ENCODE data around the gene CARHSP1. TPM values are rescaled to one million over a fixed set of nuclear protein-coding genes. Genes with fewer than 3 reads are reported as not detected.
"Not testable (repeated sequence)": the region's sequence is repeated elsewhere in the genome, so short reads cannot be mapped to it uniquely, and the experiment has no call there.

The CARHSP1 gene
- total RNA-seq, 1 donor from 2014 or later: 79.4 TPM

DNA sequence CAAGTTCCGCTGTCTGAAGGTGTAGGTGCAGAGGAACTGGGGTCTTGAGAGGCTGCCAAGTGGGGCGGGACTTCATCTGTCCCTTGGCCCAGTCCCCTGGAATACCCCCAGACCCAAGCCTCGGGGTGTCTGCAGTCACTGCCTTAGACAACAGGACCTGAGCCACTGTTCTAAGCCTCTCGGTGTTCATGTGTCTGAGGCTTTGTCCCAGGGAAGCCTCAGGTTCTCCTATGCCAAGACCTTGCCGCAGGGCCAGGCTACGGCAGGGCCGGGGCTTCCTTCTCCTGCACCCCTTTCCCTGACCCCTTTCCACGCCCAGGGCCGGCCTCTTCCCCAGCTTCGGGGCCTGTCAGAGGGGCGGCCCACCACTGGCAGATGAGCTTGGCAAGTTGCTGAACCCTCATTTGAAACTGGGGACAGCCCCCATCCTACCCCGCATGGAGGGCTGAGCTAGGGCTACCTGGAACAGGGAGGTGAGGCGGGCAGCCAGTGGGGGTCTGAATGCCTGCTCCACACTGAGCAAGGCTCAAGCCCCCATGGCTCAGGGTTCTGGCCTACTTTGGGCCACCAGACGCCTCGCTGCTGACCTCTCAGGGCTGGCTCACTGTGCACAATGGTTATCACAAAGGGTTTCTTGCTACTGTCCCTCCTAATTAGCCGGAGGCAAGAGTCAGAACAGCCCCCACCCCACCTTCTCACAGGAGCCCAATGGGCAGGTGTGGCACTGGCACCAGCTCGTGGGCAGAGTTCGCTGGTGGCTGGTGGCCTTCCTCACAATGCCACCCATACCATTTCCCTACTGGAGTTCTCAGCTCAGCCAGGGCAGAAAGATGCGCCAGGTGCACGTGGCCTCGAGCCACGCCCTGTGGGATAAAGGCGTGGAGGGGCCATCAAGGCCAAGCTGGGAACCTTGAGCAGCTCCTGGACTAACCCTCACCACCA lies 20.4 kb upstream of the CARHSP1 start:
- H3K9me3 Mint-ChIP-seq: no peaks in the 10 kb centered on the region
- no peak for DNase-seq (ENCODE audit: low spot score)
- peaks cover 2% of the 10 kb centered on the region for H3K27me3 Mint-ChIP-seq (ENCODE audit: insufficient read depth)
- H3K27ac Mint-ChIP-seq: no peak overlapping the region
- intact Hi-C loops (cut with micrococcal nuclease): no loop called here
- peaks cover 36% of the 10 kb centered on the region for H3K36me3 Mint-ChIP-seq (ENCODE audit: low read depth)
- H3K4me3 Mint-ChIP-seq: no peak overlapping the region
- peaks cover 9% of the 10 kb centered on the region for H3K4me1 Mint-ChIP-seq (ENCODE audit: low read depth)

DNA sequence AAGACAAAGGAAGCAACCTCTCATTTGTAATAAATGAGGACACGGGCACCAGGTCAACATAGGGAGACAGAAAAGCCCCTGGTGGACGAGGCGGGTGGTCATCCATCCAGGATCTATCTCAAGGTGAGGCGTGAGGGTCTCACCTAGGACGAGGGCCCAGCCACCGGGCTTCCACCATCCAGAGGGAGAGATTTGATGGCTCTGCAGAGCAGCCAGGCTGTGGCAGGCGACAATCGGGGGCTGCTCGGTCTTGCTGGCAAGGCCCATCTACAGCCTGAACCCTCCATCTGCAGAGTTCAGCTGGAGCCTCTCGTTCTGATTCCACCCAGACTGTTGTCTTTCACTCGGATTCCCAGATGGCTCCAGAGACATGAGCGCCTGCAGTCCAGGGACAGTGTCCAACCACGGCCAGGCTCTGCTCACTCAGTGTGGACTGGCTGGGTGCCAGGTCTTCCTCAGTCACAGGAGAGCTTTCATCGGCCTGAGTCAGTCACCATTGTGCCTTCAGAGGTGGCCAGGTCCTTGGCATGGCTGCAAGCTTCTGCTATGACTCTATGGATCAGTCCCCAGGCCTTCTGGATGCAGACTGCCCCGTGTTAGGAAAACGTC lies 19.2 kb upstream of the CARHSP1 start:
- Mint-ChIP-seq H3K9me3 (no peaks in the 10 kb centered on the region), H3K4me1 (ENCODE audit: low read depth) (peaks cover 9% of the 10 kb centered on the region), H3K27me3 (ENCODE audit: insufficient read depth) (peaks cover 2% of the 10 kb centered on the region), H3K4me3 (no peak overlapping the region), H3K27ac (no peak overlapping the region), H3K36me3 (ENCODE audit: low read depth) (peaks cover 26% of the 10 kb centered on the region)
- intact Hi-C loops (cut with micrococcal nuclease): no loop called here
- no peak for DNase-seq (ENCODE audit: low spot score)

DNA sequence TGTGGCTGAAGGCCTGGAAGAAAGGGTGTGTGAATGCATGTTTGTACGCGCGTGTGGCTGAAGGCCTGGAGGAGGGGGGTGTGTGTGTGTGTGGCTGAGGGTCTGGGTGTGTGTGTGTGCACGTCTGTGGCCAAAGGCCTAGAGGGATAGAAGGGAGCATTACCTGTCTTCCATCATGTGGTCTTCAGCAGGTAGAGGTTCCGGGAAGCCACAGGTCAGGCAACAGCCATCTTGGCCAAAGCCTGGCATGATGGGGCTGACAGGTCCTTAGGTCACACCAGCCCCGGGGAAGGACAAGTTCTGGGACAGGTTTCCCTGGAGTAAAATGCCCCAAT lies 18.6 kb upstream of the CARHSP1 start:
- H3K4me1 Mint-ChIP-seq (ENCODE audit: low read depth): peaks cover 9% of the 10 kb centered on the region
- no peak for DNase-seq (ENCODE audit: low spot score)
- H3K27ac Mint-ChIP-seq: no peak overlapping the region
- peaks cover 2% of the 10 kb centered on the region for H3K27me3 Mint-ChIP-seq (ENCODE audit: insufficient read depth)
- intact Hi-C loops (cut with micrococcal nuclease): no loop called here
- H3K9me3 Mint-ChIP-seq: no peaks in the 10 kb centered on the region
- H3K36me3 Mint-ChIP-seq (ENCODE audit: low read depth): peaks cover 23% of the 10 kb centered on the region
- H3K4me3 Mint-ChIP-seq: no peak overlapping the region

DNA sequence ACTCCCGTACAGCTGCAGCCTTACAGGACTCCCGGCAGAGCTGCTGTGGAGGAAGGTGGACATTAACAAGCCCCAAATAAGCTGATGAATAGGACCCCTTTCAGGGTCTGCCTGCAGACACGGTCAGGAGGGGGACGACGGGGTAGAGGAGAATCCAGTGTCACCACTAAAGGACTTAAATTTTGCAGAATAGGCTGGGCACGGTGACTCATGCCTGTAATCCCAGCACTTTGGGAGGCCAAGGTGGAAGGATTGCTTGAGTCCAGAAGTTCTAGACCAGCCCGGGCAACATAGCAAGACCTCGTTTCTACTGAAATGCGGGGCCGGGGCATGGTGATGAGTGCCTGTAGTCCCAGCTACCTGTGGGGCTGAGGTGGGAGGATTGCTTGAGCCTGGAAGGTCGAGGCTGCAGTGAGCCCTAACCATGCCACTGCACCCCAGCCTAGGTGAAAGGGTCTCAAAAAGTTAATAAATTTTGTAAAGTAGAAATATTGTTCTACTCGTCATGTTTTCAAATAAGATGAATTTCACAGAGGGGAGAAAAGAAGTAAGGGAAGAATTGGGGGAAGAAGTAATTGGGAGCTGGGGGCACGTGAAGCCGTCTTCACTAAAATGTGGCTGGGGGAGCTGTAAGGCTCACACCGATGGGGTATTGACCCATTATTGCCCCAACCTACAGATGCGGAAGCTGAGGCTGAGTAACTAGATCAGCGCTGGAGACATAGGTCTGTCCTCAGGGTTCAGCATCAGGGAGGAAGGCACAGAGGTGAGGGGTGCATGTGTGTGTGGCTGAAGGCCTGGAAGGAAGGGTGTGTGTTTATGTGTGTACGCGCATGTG lies 18.0 kb upstream of the CARHSP1 start:
- Mint-ChIP-seq H3K27ac (no peak overlapping the region), H3K4me1 (ENCODE audit: low read depth) (peaks cover 5% of the 10 kb centered on the region), H3K27me3 (ENCODE audit: insufficient read depth) (peaks cover 2% of the 10 kb centered on the region), H3K4me3 (no peak overlapping the region), H3K9me3 (no peaks in the 10 kb centered on the region), H3K36me3 (ENCODE audit: low read depth) (peaks cover 18% of the 10 kb centered on the region)
- DNase-seq (ENCODE audit: low spot score): no peak
- intact Hi-C loops (cut with micrococcal nuclease): no loop called here

DNA sequence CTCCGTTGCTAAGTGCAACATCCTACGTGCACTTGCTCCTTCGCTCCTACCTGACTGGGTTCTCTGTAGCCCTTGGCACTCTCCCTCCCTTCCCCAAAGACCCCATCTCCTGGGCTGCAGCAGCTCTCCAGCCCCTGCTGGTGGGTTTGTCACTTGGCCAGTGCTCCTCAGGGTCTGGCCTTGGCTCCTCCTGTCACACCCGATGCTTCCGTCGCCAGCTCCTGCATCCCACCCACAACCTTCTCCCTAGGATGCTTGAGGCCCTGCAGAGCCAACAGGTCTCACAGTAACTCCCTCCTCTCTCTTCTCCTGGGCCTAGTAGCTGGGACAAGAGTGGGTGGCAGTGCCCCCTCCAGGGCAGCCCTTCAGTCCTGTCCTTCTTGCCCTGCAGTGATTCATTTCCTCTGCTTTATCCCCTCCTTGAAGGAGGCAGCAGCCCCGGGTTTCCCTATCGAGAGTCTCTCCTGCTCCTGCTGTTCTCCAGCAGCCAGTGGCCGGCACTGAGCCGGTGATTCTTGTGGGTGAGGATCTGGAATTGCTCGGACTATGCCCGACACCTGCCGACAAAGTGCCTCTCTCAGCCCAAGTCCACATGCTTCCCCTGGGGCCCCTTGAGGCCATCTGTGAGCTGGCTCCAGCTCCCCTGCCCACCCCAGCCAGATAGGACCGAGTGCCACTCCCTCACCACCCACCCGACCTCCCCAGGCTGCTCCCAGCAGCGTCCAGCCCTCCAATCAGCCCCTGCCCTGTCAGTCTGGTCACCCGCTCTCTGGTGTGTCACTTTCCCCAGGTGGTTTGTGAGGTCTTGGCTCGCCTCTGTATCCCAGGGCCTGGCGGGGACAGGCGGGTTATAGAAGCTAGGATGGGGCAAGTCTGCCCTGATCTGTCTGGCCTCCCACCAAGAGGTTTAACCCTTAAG lies 17.1 kb upstream of the CARHSP1 start:
- intact Hi-C loops (cut with micrococcal nuclease): no loop called here
- no peak for DNase-seq (ENCODE audit: low spot score)
- Mint-ChIP-seq H3K27me3 (ENCODE audit: insufficient read depth) (peaks cover 2% of the 10 kb centered on the region), H3K9me3 (no peaks in the 10 kb centered on the region), H3K27ac (no peak overlapping the region), H3K4me3 (no peak overlapping the region), H3K4me1 (ENCODE audit: low read depth) (no peaks in the 10 kb centered on the region), H3K36me3 (ENCODE audit: low read depth) (peaks cover 9% of the 10 kb centered on the region)

DNA sequence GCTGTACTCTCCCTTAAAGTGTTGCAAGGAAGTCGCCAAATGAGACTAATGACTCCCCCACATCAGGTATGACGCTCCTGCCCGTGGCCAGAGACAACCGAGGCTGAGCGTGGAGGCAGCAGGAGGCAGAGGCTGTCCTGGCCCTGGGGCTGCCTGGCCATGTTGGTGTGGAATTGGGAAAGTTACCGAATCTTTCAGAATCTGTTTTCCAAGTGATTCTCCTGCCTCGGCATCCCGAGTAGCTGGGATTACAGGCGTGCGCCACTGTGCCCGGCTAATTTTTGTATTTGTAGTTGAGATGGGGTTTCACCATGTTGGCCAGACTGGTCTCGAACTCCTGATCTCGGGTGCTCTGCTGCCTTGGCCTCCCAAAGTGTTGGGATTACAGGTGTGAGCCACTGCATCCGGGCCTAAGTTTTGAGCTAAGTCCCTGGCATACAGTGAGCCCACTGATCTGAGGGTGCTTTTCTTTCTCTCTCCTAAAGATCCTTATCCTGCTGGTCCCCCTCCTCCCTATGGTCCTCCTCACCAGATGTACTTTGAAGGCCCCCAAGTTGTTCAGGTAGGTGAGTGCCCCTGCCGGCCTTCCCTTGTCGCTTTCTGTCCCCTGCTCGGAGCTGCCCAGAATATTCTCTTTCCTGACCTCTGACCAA lies 14.0 kb upstream of the CARHSP1 start:
- no peaks in the 10 kb centered on the region for H3K36me3 Mint-ChIP-seq (ENCODE audit: low read depth)
- no peak overlapping the region for H3K4me3 Mint-ChIP-seq
- peaks cover 2% of the 10 kb centered on the region for H3K27me3 Mint-ChIP-seq (ENCODE audit: insufficient read depth)
- H3K27ac Mint-ChIP-seq: no peak overlapping the region
- no peaks in the 10 kb centered on the region for H3K9me3 Mint-ChIP-seq
- no peak for DNase-seq (ENCODE audit: low spot score)
- intact Hi-C loops (cut with micrococcal nuclease): no loop called here
- H3K4me1 Mint-ChIP-seq (ENCODE audit: low read depth): no peaks in the 10 kb centered on the region

DNA sequence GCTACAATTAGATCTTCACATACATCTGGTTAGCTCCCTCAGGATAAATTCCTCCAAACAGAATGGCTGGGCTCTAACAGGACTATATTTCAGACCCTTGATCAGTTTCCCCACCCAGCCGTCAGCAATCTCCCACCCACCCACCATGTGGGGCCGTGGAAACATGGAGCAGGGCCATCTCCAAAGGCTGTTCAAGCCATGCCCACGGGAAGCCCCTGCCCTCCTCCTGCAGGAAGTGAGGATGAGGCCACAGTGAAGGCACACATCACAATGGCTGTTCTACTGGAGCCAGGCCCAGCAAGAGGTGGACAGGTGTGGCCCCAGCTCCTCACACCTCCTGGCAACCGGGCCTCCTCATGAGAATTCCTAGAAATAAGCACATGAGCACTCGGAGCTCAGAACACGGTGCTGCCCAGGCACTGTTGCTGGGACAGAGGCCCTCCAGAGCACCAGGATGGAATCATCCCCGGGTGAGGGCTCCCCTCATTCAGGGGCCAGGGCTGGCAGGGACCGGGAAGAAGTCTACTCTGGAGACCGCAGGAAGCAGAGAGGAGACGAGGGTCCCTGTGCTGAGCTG lies 13.3 kb upstream of the CARHSP1 start, which contains the start of gene LITAFD:
Gene LITAFD, plus strand, starts transcription at position 311 of the 577 bp plus-strand sequence. CDS start 2,005 bp downstream, outside the sequence.
- no peak within 1 kb of the TSS for H3K4me3 Mint-ChIP-seq
- H3K27me3 Mint-ChIP-seq (ENCODE audit: insufficient read depth): peaks cover 2% of the 10 kb centered on the region
- intact Hi-C loops (cut with micrococcal nuclease): no loop called here
- H3K4me1 Mint-ChIP-seq (ENCODE audit: low read depth): no peaks in the 10 kb centered on the region
- H3K27ac Mint-ChIP-seq: no peak within 1 kb of the TSS
- no peaks in the 10 kb centered on the region for H3K9me3 Mint-ChIP-seq
- H3K36me3 Mint-ChIP-seq (ENCODE audit: low read depth): no peaks in the 10 kb centered on the region
- DNase-seq (ENCODE audit: low spot score): no peak

DNA sequence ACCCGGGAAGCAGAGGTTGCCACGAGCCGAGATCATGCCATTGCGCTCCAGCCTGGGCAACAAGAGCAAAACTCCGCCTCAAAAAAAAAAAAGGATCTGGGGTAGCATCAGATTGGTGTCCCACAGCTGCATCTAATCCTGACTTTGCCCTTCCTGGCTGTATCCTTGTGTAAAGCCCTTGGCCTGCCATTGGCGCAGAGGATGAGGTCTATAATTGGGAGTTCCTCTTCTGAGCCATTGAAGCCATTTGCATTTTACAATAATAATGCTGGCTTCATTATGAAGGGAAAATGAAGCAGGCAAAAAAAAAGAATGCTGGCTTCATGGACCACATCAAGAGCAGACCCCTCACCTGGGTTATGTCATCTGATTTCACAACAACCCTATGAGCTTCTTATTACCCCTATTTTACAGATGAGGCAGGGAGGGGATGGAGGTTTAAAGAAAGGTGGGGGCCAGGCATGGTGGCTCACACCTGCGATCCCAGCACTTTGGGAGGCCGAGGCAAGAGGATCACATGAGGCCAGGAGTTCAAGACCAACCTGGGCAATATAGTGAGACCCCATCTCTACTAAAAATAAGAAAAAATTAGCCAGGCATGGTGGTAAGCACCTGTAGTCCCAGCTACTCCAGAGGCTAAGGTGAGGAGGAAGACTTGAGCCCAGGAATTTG lies 12.2 kb upstream of the CARHSP1 start:
- DNase-seq (ENCODE audit: low spot score): no peak
- intact Hi-C loops (cut with micrococcal nuclease): loop anchor here (1.0 kb wide), 4 partner anchors 12 to 314 kb away; partner anchors contain the start of gene CARHSP1
- Mint-ChIP-seq H3K9me3 (no peaks in the 10 kb centered on the region), H3K27ac (no peak overlapping the region), H3K36me3 (ENCODE audit: low read depth) (no peaks in the 10 kb centered on the region), H3K27me3 (ENCODE audit: insufficient read depth) (peaks cover 2% of the 10 kb centered on the region), H3K4me3 (no peak overlapping the region), H3K4me1 (ENCODE audit: low read depth) (no peaks in the 10 kb centered on the region)

DNA sequence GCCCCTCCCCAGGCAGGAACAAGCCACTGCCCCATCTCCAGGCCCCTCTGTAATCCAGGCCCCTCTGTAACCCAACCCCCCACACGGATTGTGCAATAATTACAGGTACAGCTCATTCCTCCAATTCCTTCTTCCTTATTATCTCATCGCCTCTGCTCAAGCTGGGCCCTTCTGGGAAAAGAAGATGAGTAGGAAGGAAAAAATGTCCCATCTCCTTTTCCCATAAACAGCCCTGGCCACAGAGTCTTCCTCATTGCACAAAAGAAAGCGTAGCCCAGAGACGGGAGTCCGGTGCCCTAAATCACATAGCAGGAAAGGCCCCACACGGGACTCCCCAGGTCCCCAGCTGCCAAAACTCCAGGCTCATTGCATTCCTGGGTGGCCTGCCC lies 9.7 kb upstream of the CARHSP1 start:
- no peak overlapping the region for H3K27ac Mint-ChIP-seq
- H3K4me3 Mint-ChIP-seq: no peak overlapping the region
- no peaks in the 10 kb centered on the region for H3K9me3 Mint-ChIP-seq
- H3K36me3 Mint-ChIP-seq (ENCODE audit: low read depth): no peaks in the 10 kb centered on the region
- intact Hi-C loops (cut with micrococcal nuclease): no loop called here
- no peak for DNase-seq (ENCODE audit: low spot score)
- H3K4me1 Mint-ChIP-seq (ENCODE audit: low read depth): no peaks in the 10 kb centered on the region
- no peaks in the 10 kb centered on the region for H3K27me3 Mint-ChIP-seq (ENCODE audit: insufficient read depth)

DNA sequence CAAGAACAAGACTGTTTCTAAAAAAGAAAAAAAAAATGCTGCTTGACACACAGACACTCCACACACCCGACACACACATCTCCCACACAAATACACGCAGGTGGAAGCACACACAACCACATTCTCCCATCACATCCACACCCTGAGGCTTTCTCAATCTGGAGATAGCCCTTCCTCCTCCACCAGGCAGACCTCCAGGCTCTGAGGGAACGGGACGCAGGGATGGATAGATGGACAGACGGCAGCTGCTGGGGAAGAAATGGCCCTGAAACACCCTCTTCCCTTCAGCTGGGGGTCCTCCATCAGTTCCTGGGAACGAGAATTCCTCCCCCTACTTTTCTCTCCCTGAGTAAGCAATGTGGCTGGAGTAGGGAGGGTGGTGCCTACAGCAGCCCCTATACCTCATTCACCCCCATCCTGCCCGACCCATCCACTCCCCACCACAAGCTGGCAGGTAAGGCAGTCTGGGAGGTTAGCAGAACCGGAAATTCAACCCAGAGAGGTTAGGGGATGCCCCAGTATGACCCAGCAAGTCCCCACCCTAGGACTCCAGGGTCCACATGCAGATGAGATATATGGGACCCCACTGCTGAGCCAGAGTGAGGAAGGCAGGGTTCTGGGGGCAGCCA lies 9.2 kb upstream of the CARHSP1 start:
- Mint-ChIP-seq H3K9me3 (no peaks in the 10 kb centered on the region), H3K27me3 (ENCODE audit: insufficient read depth) (no peaks in the 10 kb centered on the region), H3K27ac (no peak overlapping the region), H3K4me3 (no peak overlapping the region), H3K36me3 (ENCODE audit: low read depth) (no peaks in the 10 kb centered on the region), H3K4me1 (ENCODE audit: low read depth) (no peaks in the 10 kb centered on the region)
- no peak for DNase-seq (ENCODE audit: low spot score)
- intact Hi-C loops (cut with micrococcal nuclease): no loop called here

DNA sequence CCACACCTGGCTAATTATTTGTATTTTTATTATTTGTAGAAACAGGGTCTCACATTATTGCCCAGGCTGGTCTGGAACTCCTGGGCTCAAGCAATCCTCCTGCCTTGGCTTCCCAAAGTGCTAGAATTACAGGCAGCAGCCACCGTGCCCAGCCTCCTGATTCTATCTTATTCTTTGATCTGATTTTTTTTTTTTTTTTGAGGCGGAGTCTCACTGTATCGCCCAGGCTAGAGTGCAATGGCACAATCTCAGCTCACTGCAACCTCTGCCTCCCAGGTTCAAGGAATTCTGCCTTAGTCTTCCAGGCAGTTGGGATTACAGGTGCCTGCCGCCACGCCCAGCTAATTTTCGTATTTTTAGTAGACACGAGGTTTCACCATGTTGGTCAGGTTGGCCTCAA lies 6.5 kb upstream of the CARHSP1 start:
- H3K4me3 Mint-ChIP-seq; H3K4me1 Mint-ChIP-seq (ENCODE audit: low read depth); DNase-seq (ENCODE audit: low spot score); H3K36me3 Mint-ChIP-seq (ENCODE audit: low read depth); intact Hi-C loops (cut with micrococcal nuclease); H3K27me3 Mint-ChIP-seq (ENCODE audit: insufficient read depth); H3K27ac Mint-ChIP-seq; H3K9me3 Mint-ChIP-seq: not testable (repeated sequence)

Measured in activated T-helper 1 cell treated with anti-CD3 and anti-CD28 coated beads, Interleukin-12 subunit alpha, Interleukin-12 subunit beta, Interleukin-2, Interleukin-4 antibody, amounts not matched to agents 30 ng/mL and 10 ng/mL and 1 ng/mL, durations not matched to agents 14 hours and 24 hours and 36 hours (primary cell).